Kidney epithelial cell (primary cell): Measurements from ENCODE around the gene PHF11. TPM values are rescaled to one million over a fixed set of nuclear protein-coding genes. Genes with fewer than 3 reads are reported as not detected.
"Not testable (repeated sequence)": the region's sequence is repeated elsewhere in the genome, so short reads cannot be mapped to it uniquely, and the experiment has no call there.

Experiments used
- DNase-seq: peaks from one replicate; pipeline ENCODE4 v3.0.0-alpha.2; 2010; ENCODE audit warnings: low read depth
- H3K27me3 ChIP-seq: 2 replicates; pipeline ENCODE4 v1.6.0; 2011; ENCODE audit warnings: low read length; ENCODE audit not compliant: control insufficient read depth, insufficient read depth
- H3K36me3 ChIP-seq: 2 replicates; pipeline ENCODE4 v1.5.1; 2011; ENCODE audit warnings: low read length; ENCODE audit not compliant: control insufficient read depth, insufficient read depth
- H3K4me3 ChIP-seq: 2 replicates; pipeline ENCODE4 v1.5.1; 2011; ENCODE audit warnings: low read depth, mild to moderate bottlenecking, control low read depth, low read length
- CTCF ChIP-seq: IDR thresholded peaks from 2 replicates; pipeline ENCODE4 v1.5.1; 2011; ENCODE audit warnings: mild to moderate bottlenecking, moderate library complexity, low read length, control low read depth, inconsistent platforms; ENCODE audit not compliant: insufficient read depth, poor library complexity, severe bottlenecking
- total RNA-seq: library from RNA; depleted of rRNA; stranded (reverse); fragments of >200 nt; gene quantifications from 2 replicates; pipeline ENCODE4 v1.2.3, GENCODE V29; 2015

The PHF11 gene
- total RNA-seq, 1 donor from 2014 or later, result 24.9 TPM

DNA sequence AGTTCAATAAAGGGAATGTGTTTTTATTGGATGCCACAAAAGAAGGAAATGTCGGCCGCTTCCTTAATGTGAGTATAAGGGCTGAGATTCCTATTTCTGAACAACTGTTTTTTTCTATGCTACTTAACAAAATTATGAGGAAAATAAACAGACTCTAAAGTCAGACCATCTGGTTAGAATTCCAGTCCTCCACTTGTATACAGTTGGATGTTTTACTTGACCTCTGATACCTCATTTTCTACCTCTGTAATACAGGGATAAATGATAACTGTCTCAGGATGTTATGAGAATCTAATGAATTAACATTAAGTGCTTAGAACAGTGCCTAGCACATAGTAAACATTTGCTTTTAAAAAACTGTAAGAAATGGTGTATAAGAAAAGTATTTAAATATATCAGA, 7.2 kb upstream of the PHF11 start:
- TF ChIP-seq CTCF, result no peak
- H3K4me3 ChIP-seq, result no peak overlapping the region

GRCh38 chr13:49494645-49495044, 1.1 kb upstream of the PHF11 start:
- Histone ChIP-seq H3K4me3 (no peak overlapping the region), H3K27me3 (no peaks in the 10 kb centered on the region), H3K36me3 (no peaks in the 10 kb centered on the region)
- no peak for DNase-seq
- TF ChIP-seq CTCF, result no peak

More for the DNA sequence above, 7.2 kb upstream of the PHF11 start:
- no peak for DNase-seq
- Histone ChIP-seq H3K27me3 (no peaks in the 10 kb centered on the region), H3K36me3 (peaks cover 1% of the 10 kb centered on the region)

DNA sequence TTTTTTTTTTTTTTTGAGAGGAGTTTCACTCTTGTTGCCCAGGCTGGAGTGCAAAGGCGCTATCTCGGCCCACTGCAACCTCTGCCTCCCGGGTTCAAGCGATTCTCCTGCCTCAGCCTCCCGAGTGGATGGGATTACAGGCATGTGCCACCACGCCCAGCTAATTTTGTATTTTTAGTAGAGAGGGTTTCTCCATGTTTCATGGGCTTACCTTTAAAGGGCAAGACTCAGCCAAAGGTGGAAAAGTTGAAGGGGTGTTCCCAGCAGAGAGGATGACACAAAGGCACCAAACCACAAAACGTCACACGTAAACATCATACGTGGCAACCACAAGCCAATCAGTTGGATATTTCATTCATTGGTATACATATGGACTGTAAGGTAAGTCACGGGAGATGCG, 1.1 kb downstream of the PHF11 start:
- not testable (repeated sequence) for H3K27me3 ChIP-seq, H3K4me3 ChIP-seq, H3K36me3 ChIP-seq, DNase-seq

GRCh38 chr13:49497272-49497671, 1.5 kb downstream of the PHF11 start:
- Histone ChIP-seq H3K27me3 (no peaks in the 10 kb centered on the region), H3K36me3 (no peaks in the 10 kb centered on the region), H3K4me3 (no peak overlapping the region)
- no peak for TF ChIP-seq CTCF
- DNase-seq, result no peak

GRCh38 chr13:49498206-49498605, 2.5 kb downstream of the PHF11 start:
- Histone ChIP-seq H3K27me3 (no peaks in the 10 kb centered on the region), H3K36me3 (no peaks in the 10 kb centered on the region), H3K4me3 (no peak overlapping the region)
- TF ChIP-seq CTCF, result no peak
- DNase-seq, result no peak

- TF ChIP-seq CTCF, result no peak
- Histone ChIP-seq H3K36me3 (no peaks in the 10 kb centered on the region), H3K4me3 (no peak overlapping the region), H3K27me3 (no peaks in the 10 kb centered on the region)
- no peak for DNase-seq
Measured at GRCh38 chr13:49499889-49500660, 4.3 kb downstream of the PHF11 start.
